ENCODE data around the gene ADAMTS17.

The ADAMTS17 gene

GRCh38 chr15:99987119-99987506 lies 354.7 kb downstream of the ADAMTS17 start:
- no peak for DNase-seq (ENCODE audit: low read depth)
- no peak for TF ChIP-seq CTCF (conservative IDR thresholded peaks at IDR 0.05; ENCODE audit: control insufficient read depth, insufficient read depth, low read depth, low read length)

GRCh38 chr15:99986297-99987118 lies 355.3 kb downstream of the ADAMTS17 start:
- TF ChIP-seq CTCF (conservative IDR thresholded peaks at IDR 0.05; ENCODE audit: control insufficient read depth, insufficient read depth, low read depth, low read length): no peak
- DNase-seq (ENCODE audit: low read depth): no peak
- H3K4me3 ChIP-seq (ENCODE audit: control insufficient read depth, low read depth, low read length): no peak overlapping the region

More at GRCh38 chr15:99987119-99987506, 354.7 kb downstream of the ADAMTS17 start:
- H3K4me3 ChIP-seq (ENCODE audit: control insufficient read depth, low read depth, low read length): no peak overlapping the region

- TF ChIP-seq CTCF (conservative IDR thresholded peaks at IDR 0.05; ENCODE audit: control insufficient read depth, insufficient read depth, low read depth, low read length): no peak
- no peak for DNase-seq (ENCODE audit: low read depth)
- H3K4me3 ChIP-seq (ENCODE audit: control insufficient read depth, low read depth, low read length): no peak overlapping the region
Measured at GRCh38 chr15:99985878-99986277, 355.9 kb downstream of the ADAMTS17 start.

- DNase-seq (ENCODE audit: low read depth): no peak
- H3K4me3 ChIP-seq (ENCODE audit: control insufficient read depth, low read depth, low read length): no peak overlapping the region
- no peak for TF ChIP-seq CTCF (conservative IDR thresholded peaks at IDR 0.05; ENCODE audit: control insufficient read depth, insufficient read depth, low read depth, low read length)
Measured at GRCh38 chr15:99984491-99985243, 357.1 kb downstream of the ADAMTS17 start.

- DNase-seq (ENCODE audit: low read depth): no peak
- no peak overlapping the region for H3K4me3 ChIP-seq (ENCODE audit: control insufficient read depth, low read depth, low read length)
- TF ChIP-seq CTCF (conservative IDR thresholded peaks at IDR 0.05; ENCODE audit: control insufficient read depth, insufficient read depth, low read depth, low read length): no peak
Measured at GRCh38 chr15:99983886-99984286, 357.9 kb downstream of the ADAMTS17 start.

- H3K4me3 ChIP-seq (ENCODE audit: control insufficient read depth, low read depth, low read length): no peak overlapping the region
- TF ChIP-seq CTCF (conservative IDR thresholded peaks at IDR 0.05; ENCODE audit: control insufficient read depth, insufficient read depth, low read depth, low read length): no peak
- DNase-seq (ENCODE audit: low read depth): no peak
Measured at GRCh38 chr15:99983171-99983885, 358.4 kb downstream of the ADAMTS17 start.

Measured in fibroblast of mammary gland (primary cell).